Gastroesophageal sphincter (tissue), 4 donors: ENCODE measurements around the gene INPP5A. TPM values are rescaled to one million over a fixed set of nuclear protein-coding genes. Genes with fewer than 3 reads are reported as not detected.

Experiments
- ATAC-seq: fragments of 150-250 bp; one replicate; pipeline ENCODE4 v1.9.1; 2016; ENCODE audit warnings: mild to moderate bottlenecking, moderate library complexity
- H3K27ac ChIP-seq, 4 donors: fragments of 200-600 bp; sonication (generic) in 3 of 4; 1 replicate in 3 of 4; 2 replicates in 1 of 4; pipeline ENCODE4 v1.5.1; 2016 to 2019
- H3K27me3 ChIP-seq: fragments of 200-600 bp; sonication (generic); one replicate; pipeline ENCODE4 v1.5.1; 2019
- H3K36me3 ChIP-seq, 2 donors: fragments of 200-600 bp; sonication (generic); one replicate each; pipeline ENCODE4 v1.5.1; 2019; ENCODE audit warnings: control low read depth in 1 of 2
- H3K4me1 ChIP-seq, 3 donors: fragments of 200-600 bp; sonication (generic); 1 replicate in 2 of 3; 2 replicates in 1 of 3; pipeline ENCODE4 v1.5.1; 2016 to 2019; ENCODE audit warnings: control low read depth in 2 of 3
- H3K4me3 ChIP-seq, 2 donors: fragments of 200-600 bp; sonication (generic); one replicate each; pipeline ENCODE4 v1.5.1; 2019; ENCODE audit warnings: mild to moderate bottlenecking in 1 of 2, moderate library complexity in 1 of 2
- H3K9me3 ChIP-seq, 3 donors: fragments of 200-600 bp; sonication (generic); one replicate each; pipeline ENCODE4 v1.5.1; 2017 to 2019; ENCODE audit warnings: control low read depth in 2 of 3
- CTCF ChIP-seq, 4 experiments: fragments of 200-600 bp in 2 of 4; fragments of 450-650 bp in 2 of 4; sonication (generic) in 1 of 4; IDR thresholded peaks; one replicate each; pipeline ENCODE4 v1.5.1; 2017 to 2019; ENCODE audit warnings: antibody characterized with exemption in 4 of 4, mild to moderate bottlenecking in 2 of 4, moderate library complexity in 2 of 4
- EP300 ChIP-seq: sonication (generic); formaldehyde crosslinking; IDR thresholded peaks from one replicate; pipeline ENCODE4 v1.6.1; 2017; ENCODE audit warnings: antibody characterized with exemption, mild to moderate bottlenecking
- POLR2A ChIP-seq, 2 donors: fragments of 450-650 bp; IDR thresholded peaks; one replicate each; pipeline ENCODE4 v1.6.1; 2017; ENCODE audit warnings: antibody characterized with exemption in 2 of 2, mild to moderate bottlenecking in 2 of 2, moderate library complexity in 1 of 2
- POLR2AphosphoS5 ChIP-seq: sonication (generic); formaldehyde crosslinking; IDR thresholded peaks from one replicate; pipeline ENCODE4 v1.6.1; 2017; ENCODE audit warnings: antibody characterized with exemption
- WGBS, 2 donors: methylation state at CpG; one replicate each; pipeline ENCODE4 v1.1.5; 2018; ENCODE audit warnings: low coverage in 1 of 2; 5-methylcytosine and 5-hydroxymethylcytosine counted together
- total RNA-seq, 4 donors: library from RNA; depleted of rRNA; stranded (reverse); fragments of >200 nt; gene quantifications; one replicate each; pipeline ENCODE4 v1.1.0, GENCODE V29; 2016

The INPP5A gene
- total RNA-seq, 4 donors from 2014 or later, result 111 to 288 (median 215) TPM

DNA sequence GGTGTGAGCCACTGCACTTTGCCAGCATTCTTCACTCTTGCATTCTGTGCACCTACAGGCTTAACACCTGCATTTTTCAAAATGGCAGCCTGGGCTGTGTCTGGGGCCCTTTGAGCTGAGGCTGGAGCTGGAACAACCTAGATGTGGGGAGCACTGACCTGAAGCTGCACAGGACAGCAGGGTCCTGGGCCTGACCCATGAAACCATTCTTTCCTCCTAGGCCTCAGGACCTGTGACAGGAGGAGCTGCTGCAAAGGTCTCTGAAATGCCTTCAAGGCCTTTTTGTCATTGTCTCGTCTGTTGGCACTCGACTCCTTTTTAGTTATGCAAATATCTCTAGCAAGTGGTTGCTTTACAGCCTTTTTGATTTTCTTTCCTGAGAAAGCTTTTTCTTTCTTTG lies 82.3 kb downstream of the INPP5A start:
- H3K4me1 ChIP-seq, result peaks cover 0 to 51% (median 3%) of the 10 kb centered on the region in 3 donors
- TF ChIP-seq CTCF (IDR thresholded peaks at IDR 0.05) (no peak), EP300 (no peak), POLR2A (IDR thresholded peaks at IDR 0.05) (no peak), POLR2AphosphoS5 (no peak)
- H3K27ac ChIP-seq, result no peak overlapping the region
- no peak for ATAC-seq
- no peak overlapping the region for H3K4me3 ChIP-seq
- H3K27me3 ChIP-seq, result no peaks in the 10 kb centered on the region
- peaks cover 0 to 12% of the 10 kb centered on the region in 2 donors for H3K36me3 ChIP-seq
- peaks cover 0 to 16% (median 0%) of the 10 kb centered on the region in 3 donors for H3K9me3 ChIP-seq
- 100% methylated on average over 2 of the region's 2 CpGs; no CpG with 5 or more reads in 1 of the 2 donors for WGBS, 2 donors

GRCh38 chr10:132624061-132624846 lies 86.7 kb downstream of the INPP5A start:
- peaks cover 0 to 9% (median 0%) of the 10 kb centered on the region in 3 donors for H3K9me3 ChIP-seq
- no peak for ATAC-seq
- peaks cover 0 to 5% of the 10 kb centered on the region in 2 donors for H3K36me3 ChIP-seq
- no peaks in the 10 kb centered on the region for H3K27me3 ChIP-seq
- no peak overlapping the region for H3K4me3 ChIP-seq
- H3K4me1 ChIP-seq, result peaks cover 0 to 51% (median 33%) of the 10 kb centered on the region in 3 donors
- H3K27ac ChIP-seq, result peak overlapping the region in 3 of 4 donors; percentile 96 to 98 (median 96)
- 77 to 90% methylated on average over 3 to 16 of the region's 31 CpGs for WGBS, 2 donors
- TF ChIP-seq POLR2A (IDR thresholded peaks at IDR 0.05) (no peak), CTCF (IDR thresholded peaks at IDR 0.05) (no peak), EP300 (no peak), POLR2AphosphoS5 (no peak)

DNA sequence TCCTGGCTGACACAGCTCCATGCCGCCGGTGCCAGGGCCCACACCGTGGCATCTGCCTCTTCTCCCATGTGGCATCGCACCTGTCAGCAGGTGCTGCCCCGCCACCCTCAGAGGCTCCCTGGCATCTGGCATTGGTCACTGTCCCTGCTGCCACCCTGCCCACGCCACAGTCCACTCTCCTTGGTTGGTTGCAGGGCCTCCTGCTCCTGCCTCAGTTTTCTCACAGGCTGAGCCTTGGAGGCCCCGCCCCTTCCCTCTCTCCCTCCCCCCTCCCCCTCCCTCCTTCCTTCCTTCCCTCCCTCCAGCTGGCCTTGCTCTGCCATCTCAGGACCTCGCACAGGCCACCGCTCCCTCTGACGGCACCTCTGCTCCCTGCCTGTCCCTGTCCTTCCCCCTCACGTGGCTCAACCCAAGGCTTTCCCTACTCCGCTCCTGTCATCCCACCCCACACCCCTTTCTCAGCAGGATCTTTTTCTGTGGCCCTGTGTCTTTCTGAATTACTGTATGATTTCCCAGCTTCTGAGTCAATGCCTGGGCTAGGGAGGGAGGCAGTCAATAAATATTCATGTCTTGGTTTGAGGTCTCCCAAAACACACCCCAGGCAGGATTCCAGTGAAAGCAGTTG lies 87.4 kb downstream of the INPP5A start:
- Histone ChIP-seq H3K27me3 (no peaks in the 10 kb centered on the region), H3K36me3 (no peaks in the 10 kb centered on the region), H3K27ac (peak overlapping the region in 3 of 4 donors; percentile 96 to 98 (median 96)), H3K4me3 (no peak overlapping the region), H3K9me3 (peaks cover 0 to 7% (median 0%) of the 10 kb centered on the region in 3 donors), H3K4me1 (peaks cover 2 to 58% (median 38%) of the 10 kb centered on the region in 3 donors)
- peak; percentile 21 for ATAC-seq
- WGBS, 2 donors, result 49 to 78% methylated on average over 4 to 9 of the region's 12 CpGs
- TF ChIP-seq EP300, result no peak
- TF ChIP-seq POLR2A (IDR thresholded peaks at IDR 0.05), result no peak
- TF ChIP-seq CTCF (IDR thresholded peaks at IDR 0.05), result no peak
- TF ChIP-seq POLR2AphosphoS5, result peak; percentile 16

- WGBS, 2 donors, result 0 to 60% methylated on average over 1 to 2 of the region's 24 CpGs
- TF ChIP-seq CTCF (IDR thresholded peaks at IDR 0.05) (no peak), EP300 (no peak), POLR2AphosphoS5 (no peak), POLR2A (IDR thresholded peaks at IDR 0.05) (no peak)
- H3K9me3 ChIP-seq, result no peaks in the 10 kb centered on the region
- H3K36me3 ChIP-seq, result no peaks in the 10 kb centered on the region
- peaks cover 7 to 70% (median 48%) of the 10 kb centered on the region in 3 donors for H3K4me1 ChIP-seq
- ATAC-seq, result no peak
- peak overlapping the region; percentile 96 to 98 (median 96) for H3K27ac ChIP-seq
- no peaks in the 10 kb centered on the region for H3K27me3 ChIP-seq
- no peak overlapping the region for H3K4me3 ChIP-seq
These were observed 88.6 kb downstream of the INPP5A start for GRCh38 chr10:132626019-132626760.
